ENCODE data around the gene NUP93. TPM values are rescaled to one million over a fixed set of nuclear protein-coding genes. Genes with fewer than 3 reads are reported as not detected.

The NUP93 gene
- total RNA-seq, 1 donor = 60.9 TPM

DNA sequence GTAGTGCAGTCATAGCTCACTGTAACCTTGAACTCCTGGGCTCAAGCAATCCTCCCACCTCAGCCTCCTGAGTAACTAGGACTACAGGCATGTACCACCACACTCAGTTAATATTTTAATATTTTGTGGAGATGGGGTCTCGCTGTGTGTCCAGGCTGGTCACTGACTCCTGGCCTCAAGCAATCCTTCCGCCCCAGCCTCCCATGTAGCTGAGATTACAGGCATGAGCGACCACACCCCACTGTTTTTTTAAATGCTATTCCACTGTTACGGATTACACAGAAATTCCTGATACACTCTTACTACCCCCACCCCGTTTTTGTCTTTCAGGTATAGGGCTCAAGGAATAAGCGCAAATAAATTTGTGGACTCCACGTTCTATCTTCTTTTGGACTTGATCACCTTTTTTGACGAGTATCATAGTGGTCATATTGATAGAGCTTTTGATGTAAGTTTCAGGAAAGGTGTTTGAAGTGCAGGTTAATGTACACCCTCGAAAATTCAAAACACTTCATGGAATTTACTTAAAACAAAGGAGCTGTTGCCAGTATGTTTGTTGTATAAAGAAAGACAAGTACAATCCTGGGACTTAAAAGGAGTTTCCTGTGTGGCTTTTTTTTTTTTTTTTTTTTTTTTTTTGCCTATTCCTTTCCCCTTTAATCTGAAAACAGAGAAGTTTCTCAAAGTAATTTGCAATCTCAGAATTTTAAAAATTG is 108.9 kb downstream of the NUP93 start:
- no peak overlapping the region for H3K4me3 ChIP-seq (ENCODE audit: low read depth, low read length)
- DNase-seq (ENCODE audit: low read depth) = no peak
- TF ChIP-seq, protein P1, sequence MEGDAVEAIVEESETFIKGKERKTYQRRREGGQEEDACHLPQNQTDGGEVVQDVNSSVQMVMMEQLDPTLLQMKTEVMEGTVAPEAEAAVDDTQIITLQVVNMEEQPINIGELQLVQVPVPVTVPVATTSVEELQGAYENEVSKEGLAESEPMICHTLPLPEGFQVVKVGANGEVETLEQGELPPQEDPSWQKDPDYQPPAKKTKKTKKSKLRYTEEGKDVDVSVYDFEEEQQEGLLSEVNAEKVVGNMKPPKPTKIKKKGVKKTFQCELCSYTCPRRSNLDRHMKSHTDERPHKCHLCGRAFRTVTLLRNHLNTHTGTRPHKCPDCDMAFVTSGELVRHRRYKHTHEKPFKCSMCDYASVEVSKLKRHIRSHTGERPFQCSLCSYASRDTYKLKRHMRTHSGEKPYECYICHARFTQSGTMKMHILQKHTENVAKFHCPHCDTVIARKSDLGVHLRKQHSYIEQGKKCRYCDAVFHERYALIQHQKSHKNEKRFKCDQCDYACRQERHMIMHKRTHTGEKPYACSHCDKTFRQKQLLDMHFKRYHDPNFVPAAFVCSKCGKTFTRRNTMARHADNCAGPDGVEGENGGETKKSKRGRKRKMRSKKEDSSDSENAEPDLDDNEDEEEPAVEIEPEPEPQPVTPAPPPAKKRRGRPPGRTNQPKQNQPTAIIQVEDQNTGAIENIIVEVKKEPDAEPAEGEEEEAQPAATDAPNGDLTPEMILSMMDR (IDR thresholded peaks at IDR 0.05; ENCODE audit: insufficient read depth, low read depth, low read length) = no peak

DNA sequence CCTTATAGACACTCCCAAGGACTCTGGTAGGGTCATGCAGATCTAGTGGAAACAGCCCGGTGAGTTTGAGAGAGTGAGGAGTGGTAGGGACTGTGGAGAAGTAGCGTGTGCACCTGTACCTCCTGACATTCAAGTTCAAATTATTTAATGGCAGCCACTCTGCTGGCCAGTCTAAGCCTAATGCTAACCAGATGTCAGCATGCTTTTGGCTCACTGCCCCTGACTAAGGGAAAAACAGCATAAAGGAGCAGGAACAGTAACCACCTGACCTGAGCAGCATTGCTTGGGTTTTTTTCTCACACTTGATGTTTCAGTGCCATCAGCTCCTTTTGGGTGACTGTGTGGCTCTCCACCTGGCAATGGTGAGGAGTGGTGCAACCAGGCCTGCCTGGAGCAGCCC is 111.3 kb downstream of the NUP93 start:
- DNase-seq (ENCODE audit: low read depth) = peak; percentile 71
- no peak overlapping the region for H3K4me3 ChIP-seq (ENCODE audit: low read depth, low read length)
- TF ChIP-seq, protein P1 (IDR thresholded peaks at IDR 0.05; ENCODE audit: insufficient read depth, low read depth, low read length) = no peak

DNA sequence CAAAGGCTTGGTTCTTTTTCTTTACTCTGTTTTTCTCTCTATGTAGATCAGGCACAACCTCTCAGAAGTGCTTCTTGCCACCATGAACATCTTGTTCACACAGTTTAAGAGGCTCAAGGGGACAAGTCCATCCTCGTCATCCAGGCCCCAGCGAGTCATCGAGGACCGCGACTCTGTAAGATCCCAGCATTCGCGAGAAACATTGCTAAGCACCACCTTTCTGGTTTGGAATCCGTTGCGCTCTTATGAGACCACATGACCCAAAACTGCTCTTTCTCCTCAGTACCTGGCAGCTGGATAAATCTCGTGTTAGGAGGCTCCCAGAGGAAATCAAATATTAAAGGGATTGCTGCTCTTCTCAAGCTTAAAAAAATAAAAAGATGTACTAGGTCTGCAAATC is 111.7 kb downstream of the NUP93 start:
- TF ChIP-seq, protein P1 (IDR thresholded peaks at IDR 0.05; ENCODE audit: insufficient read depth, low read depth, low read length) = no peak
- DNase-seq (ENCODE audit: low read depth) = no peak
- no peak overlapping the region for H3K4me3 ChIP-seq (ENCODE audit: low read depth, low read length)

DNA sequence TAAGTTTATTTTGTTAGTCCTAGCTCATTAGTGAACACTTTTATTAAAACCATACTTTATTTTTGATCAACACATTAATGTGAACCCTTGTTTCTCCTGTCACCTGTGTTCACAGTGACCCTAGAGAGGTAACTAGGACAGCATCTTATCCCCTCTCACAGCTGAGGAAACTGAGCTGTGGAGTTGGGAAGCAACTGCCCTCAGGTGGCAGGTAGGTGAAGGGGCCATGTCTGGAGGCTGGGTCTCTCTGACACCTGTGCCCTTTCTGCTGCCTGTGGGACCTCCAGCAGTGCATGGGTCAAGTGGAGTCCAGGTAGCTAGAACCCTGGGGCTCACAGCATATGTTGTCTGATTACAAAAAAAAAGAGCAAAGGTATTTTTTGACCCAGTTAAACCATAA is 112.2 kb downstream of the NUP93 start:
- TF ChIP-seq, protein P1 (IDR thresholded peaks at IDR 0.05; ENCODE audit: insufficient read depth, low read depth, low read length) = no peak
- no peak overlapping the region for H3K4me3 ChIP-seq (ENCODE audit: low read depth, low read length)
- no peak for DNase-seq (ENCODE audit: low read depth)

DNA sequence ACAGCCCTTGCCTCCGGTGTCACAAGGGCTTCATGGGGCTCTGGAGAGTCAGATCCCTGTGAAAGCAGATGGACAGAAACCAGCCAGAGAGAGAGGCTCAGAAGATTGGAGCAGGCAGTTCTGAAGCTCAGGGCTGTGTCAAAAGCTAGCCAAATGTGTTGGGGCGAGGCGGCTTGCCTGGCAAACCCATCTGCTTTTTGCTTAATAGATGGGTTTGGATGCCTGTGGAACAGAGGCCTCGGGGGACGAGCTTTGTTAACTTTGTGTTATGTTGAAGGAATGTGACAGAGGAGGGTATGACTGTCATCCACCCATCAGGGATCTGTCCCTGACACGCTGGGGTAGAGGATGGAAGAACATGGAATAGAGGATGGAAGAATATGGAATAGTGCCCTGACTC is 114.1 kb downstream of the NUP93 start:
- TF ChIP-seq, protein P1 (IDR thresholded peaks at IDR 0.05; ENCODE audit: insufficient read depth, low read depth, low read length) = no peak
- no peak overlapping the region for H3K4me3 ChIP-seq (ENCODE audit: low read depth, low read length)
- no peak for DNase-seq (ENCODE audit: low read depth)

DNA sequence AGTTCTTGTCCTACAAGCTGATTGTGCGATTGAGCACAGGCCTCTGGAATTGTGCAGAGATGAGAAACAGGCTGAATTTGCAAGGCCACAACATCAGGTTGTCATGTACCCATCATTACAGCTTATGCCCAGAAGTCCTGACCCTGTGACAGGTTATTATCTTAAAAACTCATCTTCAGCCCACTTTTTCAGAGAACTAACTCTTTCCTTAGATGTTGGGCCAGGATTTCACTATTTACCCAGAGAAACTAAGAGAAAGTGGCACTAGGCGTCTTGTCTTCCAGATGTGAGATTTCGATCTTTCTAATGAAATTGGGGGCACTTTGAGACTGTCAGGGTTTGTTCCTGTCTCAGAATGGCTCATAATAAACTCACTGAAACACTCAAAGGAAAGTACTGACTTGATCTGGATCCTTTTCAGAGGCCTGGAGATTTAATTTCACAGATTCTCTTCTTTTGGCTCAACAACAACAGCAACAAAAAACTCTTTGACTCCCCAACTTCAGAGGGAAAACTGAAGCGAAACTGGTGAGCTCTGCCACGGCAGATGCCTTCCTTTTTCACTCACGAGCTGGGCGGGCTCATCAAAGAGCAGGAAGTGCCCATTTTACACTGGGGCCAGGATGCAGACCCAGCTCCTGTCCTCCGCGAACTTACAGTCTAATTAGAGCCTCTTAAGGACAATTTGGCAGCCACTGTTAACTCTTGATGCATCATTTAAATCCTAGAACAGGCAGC is 117.4 kb downstream of the NUP93 start:
- H3K4me3 ChIP-seq (ENCODE audit: low read depth, low read length) = no peak overlapping the region
- TF ChIP-seq, protein P1 (IDR thresholded peaks at IDR 0.05; ENCODE audit: insufficient read depth, low read depth, low read length) = no peak
- DNase-seq (ENCODE audit: low read depth) = peak; percentile 37
